ENCODE measurements around the gene PRKAG3.

DNA sequence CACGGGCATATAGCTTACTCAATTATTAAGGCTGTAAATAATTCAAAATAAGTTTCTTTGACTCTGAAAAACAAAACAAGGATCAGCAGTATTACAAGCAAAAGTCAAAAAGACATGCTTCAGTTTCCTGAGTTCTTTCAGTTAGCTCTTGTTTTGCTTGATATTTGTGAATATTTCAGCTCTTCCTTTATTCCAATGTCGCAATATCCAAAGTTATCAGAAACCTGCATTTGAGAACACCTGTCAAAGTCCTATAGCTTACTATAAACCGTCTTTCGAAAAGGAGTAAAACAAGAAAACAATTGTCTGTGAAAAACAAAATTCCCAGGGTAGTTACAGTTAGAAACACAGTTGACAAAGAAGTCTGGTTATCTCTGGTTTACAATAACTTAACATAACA is 34.9 kb downstream of the PRKAG3 start:
- TF ChIP-seq EZH2 (IDR thresholded peaks at IDR 0.05) (no peak), POLR2AphosphoS5 (IDR thresholded peaks at IDR 0.05; ENCODE audit: borderline replicate concordance, low read depth, low read length) (no peak)
